Midbrain (tissue), 1 donor: Measurements from ENCODE around the gene COPB2.

Source experiments
- DNase-seq: peaks from one replicate; lab custom pipeline; 2025; lab: John Stamatoyannopoulos, UW

Gene COPB2

DNA sequence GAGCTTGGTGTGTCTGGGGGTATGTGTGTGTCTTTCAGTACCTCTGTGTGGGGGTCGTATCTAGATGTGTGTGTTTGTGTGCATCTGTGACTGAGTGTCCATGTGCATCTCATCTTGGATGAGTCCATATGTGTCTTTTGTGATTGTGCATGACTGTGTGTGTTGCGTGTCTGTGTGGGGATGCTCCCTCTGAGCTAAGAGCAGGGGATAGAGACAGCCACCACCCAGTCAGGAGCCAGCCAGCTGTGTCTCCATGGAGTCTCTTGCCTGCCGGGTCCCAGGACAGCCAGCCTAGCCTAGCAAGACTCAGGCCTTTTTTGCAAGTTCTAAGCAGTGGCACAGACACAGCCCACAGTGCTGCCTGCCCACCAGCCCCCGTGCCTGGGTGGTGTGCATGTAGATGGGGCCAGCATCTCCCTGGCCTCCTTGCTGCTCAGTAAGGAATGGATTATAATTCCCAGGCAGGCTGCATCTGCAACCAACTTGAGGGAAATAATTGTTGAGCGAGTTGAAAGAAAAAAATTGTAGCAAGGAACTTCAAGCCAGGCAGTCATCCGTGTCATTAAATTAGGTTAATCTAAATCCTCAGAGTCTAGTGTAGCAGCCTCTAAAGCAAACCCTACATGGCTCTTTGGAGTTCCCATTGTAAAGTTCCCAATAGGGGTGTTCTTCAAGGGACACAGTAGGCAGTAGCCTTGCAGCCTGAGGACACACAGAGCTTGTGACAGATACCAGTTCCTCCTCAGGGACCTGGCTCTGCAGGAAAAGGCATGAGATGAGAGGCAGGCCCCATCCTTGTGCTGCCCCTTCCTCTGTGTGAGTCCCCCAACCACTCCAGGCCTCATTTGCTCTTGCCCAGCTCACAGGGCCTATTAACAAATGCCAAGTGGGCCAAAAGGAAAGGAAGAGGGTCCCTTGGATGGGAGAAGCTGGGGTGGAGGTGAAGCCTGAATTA is 81.6 kb downstream of the COPB2 start:
- DNase-seq = no peak
